ENCODE data around the gene HERC6.
"Not testable (repeated sequence)": the region's sequence is repeated elsewhere in the genome, so short reads cannot be mapped to it uniquely, and the experiment has no call there.

Gene HERC6

DNA sequence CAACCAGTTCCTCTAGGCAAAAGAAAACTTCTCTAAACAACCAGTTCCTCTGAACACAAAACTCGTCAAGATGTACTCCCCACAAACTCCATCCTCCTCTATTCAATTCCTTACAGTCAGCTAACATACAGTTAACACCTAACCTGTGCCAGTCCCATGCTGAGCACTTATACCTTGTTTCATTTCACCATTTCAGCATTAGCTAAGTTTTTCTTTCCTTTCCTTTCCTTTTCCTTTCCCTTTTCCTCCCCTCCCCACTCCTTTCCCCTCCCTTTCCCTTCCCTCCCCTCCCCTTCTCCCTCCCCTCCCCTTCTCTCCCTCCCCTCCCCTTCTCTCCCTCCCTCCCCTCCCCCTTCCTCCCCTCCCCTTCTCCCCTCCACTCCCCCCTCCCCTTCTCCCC is 13.1 kb downstream of the HERC6 start:
- DNase-seq, result no peak

- DNase-seq, result no peak
Observed at GRCh38 chr4:88396681-88397080, 18.0 kb downstream of the HERC6 start.

DNA sequence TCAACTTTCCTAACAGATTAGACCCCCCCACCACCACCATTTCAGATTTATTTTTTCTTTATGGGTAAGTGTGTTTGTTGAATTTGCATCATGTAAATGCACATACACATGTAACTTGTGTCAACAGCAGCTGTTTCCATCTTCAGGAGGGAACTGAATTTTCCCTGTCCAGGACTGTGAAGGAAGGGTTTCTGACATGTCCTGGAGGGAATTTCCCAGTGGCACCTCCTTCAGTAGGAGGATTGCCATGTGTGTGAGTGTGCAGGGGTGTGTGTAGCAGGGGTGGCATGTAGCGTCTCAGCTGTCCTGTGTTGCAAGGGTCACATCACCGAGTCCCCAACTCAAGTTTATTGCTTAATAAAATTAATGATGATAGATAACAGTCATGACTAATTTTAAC is 19.7 kb downstream of the HERC6 start:
- DNase-seq, result no peak

DNA sequence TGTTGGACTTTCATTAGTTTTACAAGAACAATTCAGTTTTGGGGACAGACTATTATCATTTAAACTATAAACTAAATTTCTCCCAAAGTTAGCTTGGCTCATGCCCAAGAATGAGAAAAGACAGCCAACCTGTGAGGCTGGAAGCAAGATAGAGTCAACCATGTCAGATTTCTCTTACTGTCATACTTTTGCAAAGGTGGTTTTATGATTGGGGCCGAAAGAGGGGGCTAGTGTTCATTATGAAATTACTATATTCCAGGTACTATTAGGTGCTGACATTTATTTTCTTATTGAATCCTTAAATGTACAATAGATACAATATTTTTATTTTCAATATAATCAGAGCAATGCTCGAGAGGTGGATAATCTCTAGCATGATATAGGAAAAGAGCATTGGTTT is 30.6 kb downstream of the HERC6 start:
- no peak for DNase-seq

DNA sequence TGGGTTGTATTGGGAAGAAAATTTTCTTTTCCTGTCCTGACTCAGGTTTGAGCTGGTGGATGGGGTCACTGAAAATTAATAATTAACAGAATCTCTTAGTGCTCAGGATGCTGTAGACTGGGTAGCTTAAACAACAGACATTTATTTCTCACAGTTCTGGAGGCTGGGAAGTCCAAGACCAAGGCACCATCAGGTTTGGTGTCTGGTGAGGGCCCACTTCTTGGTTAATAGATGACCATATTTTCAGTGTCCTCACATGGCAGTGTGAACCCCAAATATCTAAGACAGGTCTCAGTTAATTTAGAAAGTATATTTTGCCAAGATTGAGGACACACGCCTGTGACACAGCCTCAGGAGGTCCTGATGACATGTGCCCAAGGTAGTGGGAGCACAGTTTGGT is 31.1 kb downstream of the HERC6 start:
- DNase-seq, result no peak

GRCh38 chr4:88411491-88412096 is 32.9 kb downstream of the HERC6 start:
- no peak for DNase-seq

DNA sequence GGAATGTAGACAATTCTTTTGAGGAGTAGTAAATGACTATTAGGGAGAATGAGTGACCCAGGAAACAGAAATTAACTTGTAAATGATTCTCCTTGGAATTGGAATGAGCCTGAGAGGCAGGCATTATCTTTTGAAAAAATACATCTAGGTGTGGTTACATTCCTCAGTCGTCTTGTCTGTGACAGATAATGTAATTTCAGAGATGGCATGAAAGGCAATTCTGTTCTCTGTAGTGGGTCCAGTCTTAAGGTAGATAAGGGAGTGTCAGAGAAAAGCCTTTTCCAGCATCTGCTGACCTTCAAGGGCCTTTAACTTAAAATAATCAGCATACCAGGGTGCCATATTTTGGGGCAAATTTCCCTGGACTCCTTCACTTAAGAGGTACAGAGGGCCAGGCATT is 35.1 kb downstream of the HERC6 start:
- DNase-seq, result no peak

DNA sequence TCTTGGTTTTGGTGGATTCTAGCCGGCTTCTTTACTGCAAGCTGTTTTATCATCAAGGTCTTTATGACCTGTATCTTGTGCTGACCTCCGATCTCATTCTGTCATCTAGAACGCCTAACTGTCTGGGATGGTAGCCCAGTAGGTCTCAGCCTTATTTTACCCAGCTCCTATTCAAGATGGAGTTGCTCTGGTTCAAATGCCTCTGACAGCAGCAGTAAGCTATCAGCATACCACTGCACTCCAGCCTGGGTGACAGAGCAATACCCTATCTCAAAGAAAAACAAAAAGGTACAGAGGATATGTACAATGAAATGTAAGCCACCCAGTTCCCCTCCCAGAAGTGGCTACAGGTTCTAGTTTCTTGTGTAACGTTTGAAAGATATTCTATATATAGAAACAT is 36.1 kb downstream of the HERC6 start:
- no peak for DNase-seq

DNA sequence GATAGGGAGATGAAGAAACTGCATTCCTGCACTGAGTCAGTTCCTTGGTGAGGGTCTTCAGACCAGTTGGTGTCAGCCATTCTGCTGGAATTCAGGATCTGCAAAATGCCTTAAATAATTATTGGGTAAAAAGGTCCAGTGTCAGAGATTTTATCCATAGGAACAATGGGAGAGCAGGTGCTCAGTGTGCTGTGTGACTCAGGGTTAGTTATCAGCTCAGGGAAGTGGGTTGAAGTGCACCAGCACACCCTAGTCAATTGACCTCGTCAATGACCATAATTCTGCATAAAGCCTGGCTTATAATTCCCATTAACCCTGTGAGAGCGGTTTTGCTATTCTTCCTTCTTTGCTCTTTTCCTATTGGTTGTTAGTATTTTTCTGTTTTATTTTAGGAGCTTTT is 37.3 kb downstream of the HERC6 start:
- no peak for DNase-seq

- no peak for DNase-seq
Observed at GRCh38 chr4:88418411-88418810, 39.8 kb downstream of the HERC6 start.

- DNase-seq, result no peak
Observed at GRCh38 chr4:88419874-88420273, 41.2 kb downstream of the HERC6 start.

DNA sequence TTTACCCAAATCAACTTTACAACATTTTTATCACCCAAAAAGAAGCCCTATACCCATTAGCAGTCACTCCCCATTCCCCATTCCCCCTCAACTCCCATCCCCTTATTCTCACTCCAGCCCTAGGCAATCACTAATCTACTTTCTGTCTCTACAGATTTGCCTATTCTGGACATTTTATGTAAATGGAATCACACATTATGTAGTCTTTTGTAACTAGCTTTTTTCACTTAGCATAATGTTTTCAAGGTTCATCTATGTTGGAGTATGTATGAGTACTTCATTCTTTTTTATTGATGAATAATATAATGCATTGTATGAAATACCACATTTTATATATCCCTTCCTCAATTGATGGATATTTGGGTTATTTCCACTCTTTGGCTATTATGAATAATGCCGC is 42.2 kb downstream of the HERC6 start:
- DNase-seq, result no peak

DNA sequence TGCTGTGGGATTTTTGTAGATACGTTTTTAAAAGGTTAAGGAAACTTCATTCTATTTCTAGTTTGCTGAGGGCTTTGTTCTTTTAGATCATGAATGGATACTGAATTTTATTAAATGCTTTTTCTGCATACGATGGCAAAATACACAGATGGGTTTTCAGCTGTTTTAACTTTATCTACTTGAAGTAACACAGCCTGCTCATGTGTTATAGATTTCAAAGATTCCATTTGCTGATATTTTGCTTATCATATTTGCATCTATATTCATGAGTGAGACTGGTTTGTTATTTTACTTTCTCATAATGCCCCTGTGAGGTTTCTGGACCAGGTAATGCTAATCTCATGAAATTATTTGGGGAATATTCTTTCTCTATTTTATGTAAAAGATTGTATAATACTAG is 43.8 kb downstream of the HERC6 start:
- DNase-seq, result no peak

DNA sequence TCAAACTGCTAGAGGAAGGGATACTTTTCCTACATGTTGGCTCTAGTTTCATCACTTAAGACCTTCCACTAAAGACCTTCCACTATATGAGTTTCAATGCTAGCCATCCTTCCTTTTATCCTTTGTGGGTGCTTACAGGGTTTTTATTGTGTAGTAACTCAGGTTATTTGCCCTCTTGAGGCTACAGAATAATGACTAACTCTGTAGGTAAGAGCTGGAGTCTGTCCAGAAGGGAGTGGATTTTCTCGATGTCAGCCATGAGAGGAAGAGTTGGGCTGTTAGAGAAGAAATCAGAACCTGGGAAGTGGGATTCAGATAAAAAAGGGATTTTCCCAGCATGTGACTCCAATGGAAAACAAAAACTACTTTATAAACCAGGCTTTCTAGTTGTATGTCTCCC is 50.7 kb downstream of the HERC6 start:
- DNase-seq, result no peak

- no peak for DNase-seq
Observed at GRCh38 chr4:88435987-88436693, 57.5 kb downstream of the HERC6 start.

DNA sequence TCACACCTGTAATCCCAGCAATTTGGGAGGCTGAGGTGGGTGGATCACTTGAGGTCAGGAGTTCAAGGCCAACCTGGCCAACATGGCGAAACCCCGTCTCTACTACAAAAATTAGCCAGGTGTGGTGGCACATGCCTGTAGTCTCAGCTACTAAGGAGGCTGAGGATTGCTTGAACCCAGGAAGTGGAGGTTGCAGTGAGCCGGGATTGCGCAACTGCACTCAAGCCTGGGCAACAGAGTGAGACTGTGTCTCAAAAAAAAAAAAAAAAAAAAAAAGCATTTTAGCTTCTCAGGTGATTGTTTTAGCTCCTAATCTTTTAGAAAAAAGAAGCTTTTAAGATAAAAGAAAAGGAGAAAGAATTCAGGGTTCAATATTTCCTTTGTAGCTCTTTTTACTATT is 59.2 kb downstream of the HERC6 start:
- DNase-seq, result not testable (repeated sequence)

DNA sequence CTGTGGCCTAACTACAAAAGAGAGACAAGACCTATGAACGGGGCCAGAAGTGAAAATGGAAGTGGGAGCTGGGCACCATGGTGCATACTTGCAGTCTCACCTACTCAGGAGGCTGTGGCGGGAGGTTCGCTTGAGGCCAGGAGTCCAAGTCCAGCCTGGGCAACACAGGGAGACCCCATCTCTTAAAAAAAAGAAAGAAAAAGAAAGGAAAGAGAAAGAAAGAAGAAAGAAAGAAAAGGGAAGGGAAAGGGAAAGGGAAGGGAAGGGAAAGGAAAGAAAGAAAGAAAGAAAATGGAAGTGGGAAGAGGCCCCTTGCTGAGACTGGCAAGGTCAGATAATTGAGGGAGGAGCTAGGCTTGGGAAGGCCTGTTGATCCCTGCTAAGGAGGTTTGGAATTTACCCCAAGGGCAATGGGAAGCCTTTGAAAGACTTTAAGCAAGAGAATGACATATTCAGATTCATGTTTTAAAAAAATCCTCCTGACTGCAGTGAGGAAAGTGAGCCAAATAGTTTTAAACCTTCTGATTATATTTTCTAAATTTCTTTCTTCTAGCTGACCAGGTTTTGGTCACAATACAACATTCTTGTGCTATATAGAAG is 60.6 kb downstream of the HERC6 start:
- peak; percentile 7 for DNase-seq

- no peak for DNase-seq
Observed at GRCh38 chr4:88440146-88440545, 61.5 kb downstream of the HERC6 start.

DNA sequence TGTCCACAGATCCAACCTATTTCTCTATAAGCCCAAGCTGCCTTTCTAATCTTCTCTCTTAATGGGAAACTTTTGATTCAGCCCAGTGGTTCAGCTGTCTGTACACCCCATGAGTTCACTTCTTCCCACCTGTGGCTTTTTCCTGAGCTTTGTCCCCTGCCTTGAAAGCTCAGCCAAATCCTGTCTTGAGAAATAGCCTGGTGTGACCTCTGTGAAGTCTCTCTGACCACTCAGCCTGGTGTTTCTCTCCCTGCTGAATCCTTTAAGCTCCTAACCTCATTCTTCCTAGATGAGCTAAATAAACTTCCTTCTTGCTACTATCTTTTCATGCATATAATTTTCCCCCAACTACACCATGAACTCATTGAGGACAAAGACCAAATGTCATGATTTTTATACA is 63.0 kb downstream of the HERC6 start:
- no peak for DNase-seq

GRCh38 chr4:88442689-88443191 is 64.1 kb downstream of the HERC6 start:
- no peak for DNase-seq

DNA sequence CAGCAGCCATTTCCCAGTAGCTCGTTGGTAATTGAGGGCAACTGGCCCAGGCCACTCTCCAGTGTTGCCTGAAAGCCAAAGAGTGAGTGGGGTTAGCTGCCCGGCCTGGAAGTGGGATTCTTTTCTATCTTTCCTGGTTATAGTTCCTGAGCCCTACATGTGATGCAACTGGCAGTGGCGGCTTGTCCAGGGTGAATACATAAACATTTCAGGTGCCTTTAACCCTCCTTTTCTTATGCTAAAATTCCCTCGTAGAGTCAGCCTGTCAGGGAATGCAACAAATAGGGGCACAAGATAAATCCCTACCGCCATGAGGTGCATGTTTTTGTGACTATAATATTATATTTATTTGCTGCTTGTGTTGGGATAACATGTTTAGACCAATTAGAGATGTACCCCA is 64.8 kb downstream of the HERC6 start:
- DNase-seq, result no peak

DNA sequence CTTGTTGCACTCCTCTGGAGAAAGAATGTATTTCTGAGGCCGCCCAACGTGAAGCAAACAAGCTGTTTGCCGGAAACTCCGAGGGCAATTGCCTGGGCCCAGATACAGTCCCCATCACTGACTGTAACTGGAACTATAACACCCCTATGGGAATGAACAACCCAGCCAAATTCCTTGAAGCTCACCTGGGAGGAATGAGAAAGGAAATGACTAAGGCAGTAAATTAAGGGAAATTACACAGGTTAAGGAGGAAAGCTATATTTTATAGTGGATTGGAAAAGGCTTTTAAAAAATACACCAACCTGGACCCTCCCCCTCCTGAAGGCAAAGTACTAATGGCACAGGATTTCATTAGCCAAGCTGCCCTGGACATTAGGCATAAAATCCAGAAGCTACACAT is 66.6 kb downstream of the HERC6 start:
- DNase-seq, result no peak

DNA sequence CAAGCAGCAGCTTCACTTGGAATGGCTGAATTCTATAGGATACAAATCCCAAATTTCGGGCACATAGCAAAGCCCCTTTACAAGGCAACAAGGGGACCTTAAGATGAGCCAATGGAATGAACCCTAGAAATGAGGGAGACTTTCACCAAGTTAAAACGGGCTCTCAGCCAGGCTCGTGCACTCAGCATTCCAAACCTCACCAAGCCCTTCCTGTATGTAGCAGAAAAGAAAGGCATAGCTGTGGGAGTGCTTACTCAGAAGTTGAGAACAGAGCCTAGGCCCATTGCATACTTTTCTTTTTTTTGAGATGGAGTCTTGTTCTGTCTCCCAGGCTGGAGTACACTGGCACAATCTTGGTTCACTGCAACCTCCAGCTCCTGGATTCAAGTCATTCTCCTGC is 67.5 kb downstream of the HERC6 start:
- DNase-seq, result no peak

GRCh38 chr4:88447371-88448095 is 68.9 kb downstream of the HERC6 start:
- DNase-seq, result no peak
